GM21515 (cell line): Measurements from ENCODE around the gene KCNB1.
"Not testable (repeated sequence)": the region's sequence is repeated elsewhere in the genome, so short reads cannot be mapped to it uniquely, and the experiment has no call there.

Experiments
- ATAC-seq: cut with Tn5 transposase; IDR thresholded peaks from one replicate; pipeline ENCODE4 v1.9.1; 2021; ENCODE audit not compliant: unreplicated experiment

Gene KCNB1

DNA sequence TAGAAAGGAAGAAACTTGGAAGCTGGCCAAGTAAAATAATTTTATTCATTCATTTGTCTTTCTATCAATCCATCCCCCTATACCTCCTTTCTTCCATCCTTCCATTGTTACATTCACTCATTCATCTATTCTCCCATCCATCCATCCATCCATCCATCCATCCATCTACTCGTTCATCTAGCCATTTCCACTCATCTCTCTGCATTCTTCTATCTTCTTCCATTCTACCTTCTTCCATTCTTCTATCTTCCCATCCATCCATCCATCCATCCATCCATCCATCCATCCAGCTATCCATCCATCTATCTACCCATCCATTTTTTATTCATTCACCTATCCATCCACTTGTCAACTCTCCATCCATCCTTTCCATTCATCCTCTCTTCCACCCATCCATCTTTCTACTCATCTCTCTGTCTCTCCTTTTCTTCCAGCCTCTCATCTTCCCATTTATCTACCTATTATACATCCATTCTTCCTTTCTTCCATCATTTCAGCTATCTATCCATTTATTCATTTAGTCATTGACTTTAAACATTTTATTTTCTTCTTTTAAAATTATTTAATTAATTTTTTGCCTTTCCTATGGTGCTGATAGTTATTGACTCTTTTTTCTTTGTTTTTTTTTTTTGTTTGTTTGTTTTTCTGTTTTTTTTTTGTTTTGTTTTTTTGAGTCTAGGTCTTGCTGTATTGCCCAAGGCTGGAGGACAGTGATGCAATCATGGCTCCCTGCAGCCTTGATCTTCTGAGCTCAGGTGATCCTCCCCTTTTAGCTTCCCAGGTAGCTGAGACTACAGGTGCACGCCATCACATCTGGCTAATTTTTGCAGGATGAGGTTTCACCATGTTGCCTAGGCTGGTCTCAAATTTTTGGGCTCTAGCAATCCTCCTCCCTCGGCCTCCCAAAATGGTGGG, 151.5 kb downstream of the KCNB1 start:
- no peak for ATAC-seq

DNA sequence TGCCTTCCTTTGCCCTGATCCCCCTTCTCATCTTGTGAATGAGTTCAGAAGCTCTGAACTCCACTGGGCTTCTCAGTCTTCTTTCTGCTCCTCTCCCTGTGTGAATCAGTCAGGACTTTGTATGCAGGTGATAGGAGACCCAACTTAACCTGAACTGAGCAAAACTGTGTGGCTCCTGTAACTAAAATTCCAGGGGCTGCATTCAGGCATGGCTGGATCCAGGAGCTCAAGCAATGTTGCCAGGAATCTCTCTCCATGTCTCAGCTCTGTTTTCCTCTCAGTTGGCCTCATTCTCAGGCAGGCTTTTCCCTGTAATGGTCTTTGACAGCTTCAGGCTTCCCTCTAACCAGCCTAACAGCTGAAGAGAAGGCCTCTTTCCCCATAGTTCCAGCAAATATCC, 153.7 kb downstream of the KCNB1 start:
- no peak for ATAC-seq

DNA sequence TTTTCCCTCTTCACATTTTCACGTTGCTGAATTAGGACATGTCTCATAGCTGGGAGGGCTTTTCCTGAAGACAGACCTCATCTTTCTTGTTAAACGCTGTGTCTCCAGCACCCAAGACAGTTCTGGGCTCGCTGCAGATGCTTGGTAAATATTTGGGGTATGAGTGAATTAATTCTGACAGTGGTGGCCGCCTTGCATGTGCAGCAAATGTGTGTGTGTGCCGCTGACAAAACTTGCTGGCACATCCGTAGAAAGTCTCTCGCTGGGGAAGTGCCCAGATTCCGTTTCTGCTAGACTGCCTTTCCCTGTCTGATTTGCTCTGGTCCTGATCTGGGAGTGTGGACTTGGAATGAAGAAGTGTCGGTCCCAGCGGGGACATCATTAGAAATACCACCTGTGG, 156.4 kb downstream of the KCNB1 start:
- ATAC-seq, result no peak

DNA sequence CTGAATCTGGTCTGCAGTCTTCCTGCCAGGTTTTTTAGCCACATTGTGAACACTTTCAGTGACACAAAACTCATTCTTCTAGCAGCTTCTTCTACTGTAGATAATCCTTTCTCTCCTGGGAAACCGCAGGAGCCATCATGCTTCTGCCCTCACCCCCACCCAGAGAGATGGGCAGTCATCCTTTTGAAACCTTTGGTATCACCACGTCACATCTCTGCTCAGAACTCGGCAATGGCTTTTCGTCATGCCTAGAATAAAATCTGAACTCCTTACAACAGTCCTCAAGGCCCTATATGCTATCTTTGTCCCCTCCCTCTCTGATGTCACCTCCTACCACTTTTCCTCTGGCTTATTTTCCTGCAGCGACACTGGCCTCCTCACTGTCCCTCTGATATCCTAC, 158.2 kb downstream of the KCNB1 start:
- ATAC-seq, result no peak

DNA sequence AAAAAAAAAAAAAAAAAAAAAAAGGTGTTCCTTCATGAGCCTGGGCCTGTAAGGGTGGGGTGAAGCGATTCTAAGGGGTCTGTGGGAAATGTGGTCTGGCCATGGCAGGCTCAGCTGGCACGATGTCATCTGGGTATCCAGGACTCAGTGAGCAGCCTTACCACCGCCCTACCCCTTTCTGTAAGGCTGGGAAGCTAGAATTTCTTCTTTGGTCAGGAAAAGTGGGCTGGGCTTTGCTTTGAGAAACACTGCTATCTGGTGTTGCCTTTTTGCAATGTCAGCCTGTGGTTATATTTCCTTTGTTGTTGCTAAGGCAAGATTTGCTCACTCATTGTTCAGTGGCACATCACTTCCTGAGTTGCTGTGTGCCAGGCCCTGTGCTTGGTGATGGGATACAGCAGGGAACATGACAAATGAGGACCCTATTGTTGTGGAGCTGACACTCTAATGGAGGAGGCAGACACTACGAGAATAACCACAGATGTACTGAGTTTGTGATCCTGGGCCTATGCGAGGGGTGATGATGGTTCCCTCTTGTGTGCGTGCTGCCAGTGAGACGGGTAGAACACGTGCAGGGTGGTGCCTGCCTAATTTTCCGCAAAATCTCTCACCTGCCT, 158.7 kb downstream of the KCNB1 start:
- no peak for ATAC-seq

DNA sequence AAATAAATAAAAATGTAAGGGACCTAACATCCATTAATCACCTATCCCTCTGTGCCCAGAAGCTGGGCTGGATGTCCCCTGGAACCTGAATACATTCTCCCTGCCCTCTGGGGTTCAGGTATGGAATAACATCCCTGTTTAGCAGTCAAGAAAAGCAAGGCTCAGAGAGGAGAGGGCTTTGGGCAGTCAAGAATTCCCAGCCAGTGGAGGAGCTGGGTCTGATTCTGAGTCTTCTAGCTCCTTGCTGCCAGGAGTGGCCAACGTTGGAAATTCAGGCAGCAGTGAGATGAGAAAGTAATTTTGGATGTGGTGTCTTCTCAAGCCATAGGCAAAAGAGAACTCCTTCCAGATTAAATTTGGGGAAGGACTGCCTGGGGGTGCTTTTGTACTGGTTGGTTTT, 162.0 kb downstream of the KCNB1 start:
- no peak for ATAC-seq

DNA sequence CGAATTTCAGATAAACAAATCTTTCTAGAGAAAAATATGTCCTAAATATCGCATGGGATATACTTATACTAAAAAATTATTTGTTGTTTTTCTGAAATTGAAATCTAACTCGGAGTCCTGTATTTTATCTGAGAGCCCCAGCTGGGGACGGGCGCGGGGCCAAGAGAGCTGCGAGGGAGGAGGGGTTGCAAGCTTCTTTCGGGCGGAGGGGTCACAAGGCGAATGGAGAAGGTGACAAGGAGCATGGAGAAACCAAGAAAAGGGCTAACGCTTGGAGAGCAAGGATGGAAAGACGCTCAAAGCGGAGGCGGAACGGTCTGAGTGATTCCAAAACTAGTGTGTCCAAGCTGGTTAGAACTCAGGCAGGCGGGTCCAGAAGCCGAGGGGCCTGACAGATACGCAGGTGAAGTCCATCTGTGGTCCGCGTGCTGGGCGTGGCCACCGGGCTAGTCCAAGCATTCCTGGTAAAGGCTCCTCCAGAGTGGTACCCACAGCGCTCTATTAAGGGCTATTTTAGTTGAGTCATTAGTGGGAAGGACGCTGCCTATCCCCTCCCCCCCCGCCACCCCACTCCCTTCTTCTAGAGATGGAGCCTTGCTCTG, 163.2 kb downstream of the KCNB1 start:
- ATAC-seq, result no peak

DNA sequence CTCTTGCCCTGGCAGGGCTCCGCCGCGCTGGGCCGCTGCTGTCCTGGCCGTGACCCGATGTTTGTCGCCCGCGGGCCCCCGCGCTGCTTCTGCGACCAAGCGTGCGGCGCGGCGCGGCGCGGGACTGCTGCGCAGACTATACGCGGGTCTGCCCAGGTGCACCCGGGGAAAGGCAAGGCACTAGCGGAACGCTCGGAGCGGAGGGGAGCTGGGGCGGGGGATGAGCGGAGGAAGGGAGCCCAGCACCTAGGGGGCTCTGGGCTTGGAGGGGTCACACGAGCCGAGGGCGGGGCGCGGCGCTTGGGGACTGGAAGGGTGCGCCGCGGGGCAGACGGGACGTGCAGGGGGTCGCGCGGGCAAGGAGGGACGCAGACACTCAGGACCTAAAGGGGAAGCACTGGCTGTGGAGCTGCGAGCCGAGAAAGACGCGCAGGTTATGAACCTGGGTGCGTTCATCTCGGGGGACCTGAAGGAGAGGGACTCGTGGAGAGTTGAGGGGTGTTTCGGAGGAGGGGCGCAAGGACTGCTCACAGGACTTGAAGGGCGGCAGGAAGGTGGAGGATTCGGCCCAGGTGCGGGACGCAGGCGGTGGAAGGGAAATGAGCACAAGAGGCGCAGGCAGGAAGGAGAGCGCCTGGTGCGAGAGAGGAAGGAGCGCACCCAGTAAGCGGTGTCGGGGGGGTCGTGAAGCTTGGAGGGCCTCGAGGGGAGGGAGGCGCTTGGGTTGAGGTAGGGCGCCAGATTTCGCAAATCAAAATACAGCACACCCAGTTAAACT, 163.8 kb downstream of the KCNB1 start:
- ATAC-seq, result no peak

DNA sequence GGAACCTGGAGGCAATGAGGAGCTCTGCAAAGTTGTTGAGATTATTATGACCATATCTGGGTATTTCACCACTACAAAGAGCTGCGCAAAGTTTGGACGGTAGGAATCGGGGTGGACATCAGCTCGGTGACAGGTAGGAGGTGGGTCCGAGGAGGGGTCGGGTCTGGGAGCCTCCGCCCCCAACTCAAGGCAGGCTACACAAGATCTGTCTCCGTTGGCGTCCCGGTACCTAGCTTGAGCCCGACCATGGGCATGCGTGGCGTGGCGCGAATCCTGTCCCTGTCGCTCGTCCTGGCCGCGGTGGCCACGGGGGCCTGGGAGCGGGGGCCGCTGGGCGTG, 164.4 kb downstream of the KCNB1 start:
- ATAC-seq, result no peak

DNA sequence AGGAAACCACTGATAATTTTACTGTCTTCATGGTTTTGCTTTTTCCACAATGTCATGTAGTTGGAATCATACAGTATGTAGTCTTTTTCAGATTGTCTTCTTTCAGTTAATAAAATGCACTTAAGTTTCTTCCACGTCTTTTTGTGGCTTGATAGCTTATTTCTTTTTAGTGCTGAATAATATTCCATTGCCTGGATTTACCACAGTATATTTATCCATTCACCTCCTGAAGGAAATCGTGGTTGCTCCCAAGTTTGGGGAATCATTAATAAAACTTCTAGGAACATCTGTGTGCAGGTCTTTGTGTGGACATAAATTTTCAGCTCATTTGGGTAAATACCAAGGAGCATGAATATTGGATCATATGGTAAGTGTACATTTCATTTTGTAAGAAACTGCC, 165.8 kb downstream of the KCNB1 start:
- ATAC-seq, result no peak

DNA sequence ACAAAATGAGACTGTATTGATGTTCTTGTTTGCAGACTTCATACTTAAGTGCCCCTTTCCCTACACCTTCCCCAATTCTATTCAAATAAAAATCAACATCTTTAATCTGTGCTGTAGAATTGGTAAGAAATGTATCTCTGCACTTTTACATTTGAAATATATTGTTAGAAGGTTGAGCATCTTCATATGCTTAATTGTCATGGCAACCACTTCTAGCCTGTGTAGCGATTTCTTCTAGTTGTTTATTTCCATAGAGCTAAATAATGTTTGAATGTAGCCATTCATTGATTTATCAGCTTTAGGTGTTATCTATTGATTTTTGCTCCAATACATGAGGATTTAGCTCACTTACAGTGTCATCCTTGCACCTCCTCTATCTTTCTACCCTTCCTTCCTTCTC, 166.9 kb downstream of the KCNB1 start:
- ATAC-seq, result no peak

DNA sequence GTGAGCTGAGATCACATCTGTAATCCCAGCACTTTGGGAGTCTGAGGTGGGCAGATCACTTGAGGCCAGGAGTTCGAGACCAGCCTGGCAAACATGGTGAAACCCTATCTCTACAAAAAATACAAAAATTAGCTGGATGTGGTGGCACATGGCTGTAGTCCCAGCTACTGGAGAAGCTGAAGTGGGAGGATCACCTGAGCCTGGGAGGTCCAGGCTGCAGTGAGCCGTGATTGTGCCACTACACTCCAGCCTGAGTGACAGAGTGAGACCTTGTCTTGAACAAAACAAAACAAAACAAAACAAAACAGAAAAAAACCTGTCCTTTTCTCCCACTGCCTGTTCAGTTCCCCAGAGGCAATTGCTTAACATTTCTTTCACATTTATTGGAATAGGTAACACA, 168.4 kb downstream of the KCNB1 start:
- not testable (repeated sequence) for ATAC-seq
